Transverse colon (tissue), 4 donors: ENCODE data around the gene CDK5RAP1.

Source experiments
- CTCF ChIP-seq, 5 experiments: fragments of 200-600 bp in 3 of 5; fragments of 450-650 bp in 2 of 5; sonication (generic) in 3 of 5; IDR thresholded peaks; 1 replicate in 2 of 5; 2 replicates in 3 of 5; pipeline ENCODE4 v1.5.1; 2016 to 2017; ENCODE audit warnings: antibody characterized with exemption in 5 of 5, inconsistent platforms in 3 of 5, mild to moderate bottlenecking in 2 of 5, moderate library complexity in 1 of 5
- POLR2A ChIP-seq: fragments of 450-650 bp; IDR thresholded peaks from one replicate; pipeline ENCODE4 v1.6.1; 2016; ENCODE audit warnings: antibody characterized with exemption, mild to moderate bottlenecking, moderate library complexity
- POLR2AphosphoS5 ChIP-seq, 3 donors: sonication (generic); formaldehyde crosslinking; IDR thresholded peaks; one replicate each; pipeline ENCODE4 v1.6.1; 2016; ENCODE audit warnings: antibody characterized with exemption in 3 of 3

DNA sequence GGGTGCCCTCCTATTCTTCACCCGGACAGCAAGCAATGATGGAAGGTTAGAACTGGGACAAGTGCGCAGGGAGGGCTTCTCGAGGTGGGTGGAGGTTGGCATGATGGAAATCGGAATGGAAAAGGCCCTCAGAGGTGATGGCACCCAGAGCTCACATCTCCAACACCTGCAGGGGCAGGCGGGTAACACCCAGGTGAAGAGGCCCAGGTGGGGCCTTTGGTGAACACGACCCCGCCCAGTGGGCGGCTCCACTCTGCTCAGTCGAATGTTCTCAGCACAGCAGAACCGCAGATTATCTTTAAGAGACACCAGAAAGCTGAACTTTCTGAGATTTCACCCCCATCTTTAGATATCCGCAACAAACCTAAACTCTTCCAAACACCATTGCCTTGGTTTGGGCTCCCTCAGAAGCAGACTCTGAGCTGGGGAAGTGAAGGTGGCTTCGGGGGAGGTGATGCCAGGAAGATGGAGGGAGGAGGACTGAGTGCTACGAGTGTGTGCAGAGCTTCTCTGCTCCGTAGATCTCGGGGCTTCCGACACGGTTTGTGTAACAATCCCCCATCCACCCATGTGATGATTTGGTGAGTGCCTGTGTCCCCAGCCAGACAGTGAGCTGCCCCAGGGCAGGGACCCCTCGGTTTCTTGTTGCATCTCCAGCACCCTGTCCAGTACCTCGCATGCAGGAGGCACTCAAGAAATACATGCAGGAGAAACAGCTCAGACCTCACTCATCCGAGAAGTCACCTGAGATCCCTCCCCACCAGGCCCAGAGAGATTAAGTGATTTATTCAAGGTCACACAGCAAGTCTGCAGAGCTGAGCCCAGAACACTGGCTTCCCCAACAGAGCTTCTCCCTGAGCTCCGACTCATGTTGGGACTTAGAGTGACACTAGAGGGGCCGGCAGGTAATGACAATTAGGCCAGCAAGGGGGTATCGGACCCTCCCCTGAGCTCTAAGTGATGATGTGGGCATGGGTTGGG is 72.9 kb downstream of the CDK5RAP1 start:
- TF ChIP-seq POLR2A = no peak
- TF ChIP-seq POLR2AphosphoS5 (IDR thresholded peaks at IDR 0.05) = no peak
- TF ChIP-seq CTCF (IDR thresholded peaks at IDR 0.05) = no peak
